Endothelial cell of umbilical vein (primary cell): ENCODE data around the gene PRMT1. TPM values are rescaled to one million over a fixed set of nuclear protein-coding genes. Genes with fewer than 3 reads are reported as not detected.

Experiments used
- BruUV-seq: library from RNA; stranded (reverse); fragments of 400-500 nt; replicated peaks from 2 replicates; lab custom pipeline; 2021; lab: Mats Ljungman, UMichigan
- CTCF ChIA-PET: fragments of 300-600, 350-600 bp; sonication (Branson Sonifier 250); formaldehyde crosslinking; loops from one replicate; lab custom pipeline; 2021; ENCODE audit warnings: antibody characterized with exemption, inconsistent platforms; lab: Charles Lee
- POLR2A ChIA-PET: fragments of 300-600, 350-600 bp; sonication (Branson Sonifier 250); formaldehyde crosslinking; loops from one replicate; lab custom pipeline; 2021; ENCODE audit warnings: antibody characterized with exemption, inconsistent platforms; lab: Charles Lee
- DNase-seq: peaks from one replicate; pipeline ENCODE4 v3.0.0-alpha.2; 2011; ENCODE audit warnings: low read depth, low spot score
- FAIRE-seq: peaks from 2 replicates; lab custom pipeline; 2011; peaks lifted over from hg19 to GRCh38; lab: Jason Lieb, UNC
- H2AFZ ChIP-seq: 2 replicates; pipeline ENCODE4 v1.6.0; 2012; ENCODE audit warnings: low read depth, low read length, control low read depth, inconsistent platforms
- H3K27ac ChIP-seq: 2 replicates; pipeline ENCODE4 v1.5.1; 2011; ENCODE audit warnings: low read depth, mild to moderate bottlenecking, control low read depth, low read length, moderate library complexity; ENCODE audit not compliant: insufficient read depth
- H3K27me3 ChIP-seq, 2 experiments: 2 replicates each; pipeline versions ENCODE4 v1.6.0 to v1.6.1; 2011; ENCODE audit warnings: low read length in 2 of 2, mixed read lengths in 1 of 2; ENCODE audit not compliant: control insufficient read depth in 2 of 2, insufficient read depth in 2 of 2
- H3K36me3 ChIP-seq, 2 experiments: 2 replicates in 1 of 2; 3 replicates in 1 of 2; pipeline ENCODE4 v1.5.1; 2011; ENCODE audit warnings: low read length in 2 of 2, mild to moderate bottlenecking in 1 of 2, moderate library complexity in 1 of 2; ENCODE audit not compliant: control insufficient read depth in 2 of 2, insufficient read depth in 2 of 2; ENCODE audit errors: extremely low read depth in 1 of 2
- H3K4me1 ChIP-seq: 3 replicates; pipeline ENCODE4 v1.5.1; 2011; ENCODE audit warnings: mild to moderate bottlenecking, low read length; ENCODE audit not compliant: control insufficient read depth, insufficient read depth; ENCODE audit errors: extremely low read depth
- H3K4me2 ChIP-seq: 2 replicates; pipeline ENCODE4 v1.6.1; 2011; ENCODE audit warnings: low read length, control low read depth, mixed read lengths; ENCODE audit not compliant: insufficient read depth
- H3K4me3 ChIP-seq, 3 experiments: fragments of 200-600 bp in 1 of 3; sonication (generic), shearing (Covaris generic) in 1 of 3; replicated peaks in 1 of 3; 2 replicates each; pipeline ENCODE4 v1.5.1; 2011 to 2016; ENCODE audit warnings: control low read depth in 3 of 3, low read length in 3 of 3, mild to moderate bottlenecking in 2 of 3, inconsistent platforms in 1 of 3, low read depth in 1 of 3, moderate library complexity in 1 of 3; ENCODE audit not compliant: insufficient read depth in 1 of 3
- H3K79me2 ChIP-seq: 2 replicates; pipeline ENCODE4 v1.6.0; 2012; ENCODE audit warnings: low read length, inconsistent platforms; ENCODE audit not compliant: control insufficient read depth, insufficient read depth
- H3K9ac ChIP-seq: replicated peaks from 2 replicates; pipeline ENCODE3; 2011; ENCODE audit warnings: low read length, control low read depth; ENCODE audit not compliant: insufficient read depth; ENCODE audit errors: extremely low read depth
- H3K9me1 ChIP-seq: replicated peaks from 3 replicates; pipeline ENCODE4 v1.6.0; 2011; ENCODE audit warnings: mild to moderate bottlenecking, low read length; ENCODE audit not compliant: control insufficient read depth, insufficient read depth; ENCODE audit errors: extremely low read depth
- H3K9me3 ChIP-seq: replicated peaks from 2 replicates; pipeline ENCODE4 v1.5.1; 2012; ENCODE audit warnings: low read length, inconsistent platforms; ENCODE audit not compliant: control insufficient read depth, insufficient read depth
- H4K20me1 ChIP-seq: replicated peaks from 2 replicates; pipeline ENCODE3; 2011; ENCODE audit warnings: mild to moderate bottlenecking, low read length; ENCODE audit not compliant: control insufficient read depth, insufficient read depth; ENCODE audit errors: extremely low read depth
- CTCF ChIP-seq, 2 donors: IDR thresholded peaks; 1 replicate in 1 of 2; 2 replicates in 1 of 2; pipeline ENCODE4 v1.5.1; 2011; ENCODE audit warnings: low read length in 2 of 2, mild to moderate bottlenecking in 2 of 2, moderate library complexity in 2 of 2, control low read depth in 1 of 2, inconsistent platforms in 1 of 2, low read depth in 1 of 2; ENCODE audit not compliant: insufficient read depth in 1 of 2; ENCODE audit errors: extremely low read depth in 1 of 2
- EZH2 ChIP-seq: IDR thresholded peaks from 2 replicates; pipeline ENCODE4 v1.6.1; 2012; ENCODE audit warnings: borderline replicate concordance, low read depth, mild to moderate bottlenecking, moderate library complexity, low read length, inconsistent platforms; ENCODE audit not compliant: severe bottlenecking
- FOS ChIP-seq: IDR thresholded peaks from 2 replicates; pipeline ENCODE4 v1.6.1; 2011; ENCODE audit warnings: mild to moderate bottlenecking, low read length, moderate library complexity, borderline replicate concordance; ENCODE audit not compliant: insufficient read depth
- GATA2 ChIP-seq: IDR thresholded peaks from 2 replicates; pipeline ENCODE4 v1.7.0; 2011; ENCODE audit warnings: low read depth, mild to moderate bottlenecking, moderate library complexity, mixed read lengths, low read length; ENCODE audit not compliant: insufficient read length, insufficient read depth
- JUN ChIP-seq: IDR thresholded peaks from 2 replicates; pipeline ENCODE4 v1.6.1; 2011; ENCODE audit warnings: borderline replicate concordance, low read depth; ENCODE audit not compliant: insufficient read length, insufficient read depth
- MYC ChIP-seq: IDR thresholded peaks from one replicate; pipeline ENCODE4 v1.6.1; 2011; ENCODE audit warnings: mild to moderate bottlenecking, low read depth, low read length
- POLR2A ChIP-seq: IDR thresholded peaks from 2 replicates; pipeline ENCODE4 v1.6.1; 2012; ENCODE audit warnings: low read depth, mild to moderate bottlenecking, control low read depth, low read length
- POLR2AphosphoS5 ChIP-seq: IDR thresholded peaks from 2 replicates; pipeline ENCODE4 v1.6.1; 2012; ENCODE audit warnings: low read depth, mild to moderate bottlenecking, control low read depth, low read length, moderate library complexity; ENCODE audit not compliant: insufficient read depth
- dilution Hi-C: fragments of 300-500 bp; cut with MboI; formaldehyde crosslinking; loops from one replicate; pipeline ENCODE4 v1.15.0; 2019; ENCODE audit warnings: low sequenced_read_pairs; ENCODE audit not compliant: extremely low pct_ligation_motif_present
- intact Hi-C: fragments of 100-400 bp; cut with micrococcal nuclease; formaldehyde crosslinking; loops from one replicate; pipeline ENCODE4 v1.10.0; 2022
- polyA plus RNA-seq, 4 experiments: library from polyadenylated mRNA; depleted of rRNA in 3 of 4; stranded (reverse) in 3 of 4; unstranded in 1 of 4; fragments of >200 nt; gene quantifications; 2 replicates each; pipeline versions ENCODE4 v1.2.1 to v1.2.3, GENCODE V29; 2011 to 2012; ENCODE audit warnings: missing spikeins in 1 of 4
- total RNA-seq: library from RNA; stranded (reverse); gene quantifications from 2 replicates; pipeline ENCODE4 v1.2.3, GENCODE V29; 2021
- TF ChIP-seq, protein P1 (sequence below): IDR thresholded peaks from 2 replicates; pipeline ENCODE4 v1.6.1; 2011; ENCODE audit not compliant: insufficient read depth, insufficient read length

Gene PRMT1
- total and polyA plus RNA-seq, 2 donors (not counting 3 experiments of a cell fraction or from before 2014, with no cell fraction given): 242 to 542 TPM

DNA sequence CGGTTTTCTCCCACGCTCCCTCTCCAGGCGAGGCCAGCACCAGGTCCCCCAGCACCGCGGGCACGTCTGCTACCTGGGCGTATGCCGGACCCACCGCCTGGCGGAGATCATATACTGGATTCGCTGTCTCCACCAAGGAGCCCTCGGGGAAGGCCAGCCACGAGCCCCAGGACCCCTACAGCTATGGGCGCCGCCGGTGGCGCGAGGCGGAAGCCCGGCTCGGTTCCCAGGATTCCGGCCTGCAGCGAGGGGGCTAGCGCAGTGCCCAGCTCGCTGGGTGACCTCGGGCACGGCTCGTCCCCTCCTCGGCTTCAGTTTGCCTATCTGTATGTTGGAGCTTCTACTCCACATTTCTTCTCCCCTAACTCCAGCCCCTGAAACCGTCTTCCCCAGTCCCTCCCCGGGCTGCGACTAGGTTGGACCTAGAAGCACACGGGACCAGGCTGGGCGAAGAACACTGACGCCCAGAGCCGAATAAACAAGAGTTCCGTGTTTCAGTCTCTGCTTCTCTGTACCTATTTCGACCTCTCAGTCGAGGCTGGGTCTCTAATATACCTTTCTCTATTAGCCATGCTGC, 13.1 kb downstream of the PRMT1 start:
- H3K27me3 ChIP-seq: no peaks in the 10 kb centered on the region
- no peaks in the 10 kb centered on the region for H3K9me3 ChIP-seq
- DNase-seq (no peak), FAIRE-seq (peak; percentile 24)
- H4K20me1 ChIP-seq: no peaks in the 10 kb centered on the region
- peak overlapping the region; percentile 7 for H3K9ac ChIP-seq
- H3K27ac ChIP-seq: no peak overlapping the region
- H3K4me3 ChIP-seq: peak overlapping the region; percentile 12 to 74 (median 56)
- H3K4me2 ChIP-seq: peak overlapping the region; percentile 65
- peaks cover 2 to 14% of the 10 kb centered on the region in 2 experiments for H3K36me3 ChIP-seq
- CTCF ChIA-PET: interaction anchor here (0.9 to 2.9 kb wide), 4 partner anchors 9 to 110 kb away, joined by 3 to 9 read pairs (median 3); partner anchors contain the start of gene NOSIP
- no peaks in the 10 kb centered on the region for H3K9me1 ChIP-seq
- dilution Hi-C loops: no loop called here
- TF ChIP-seq POLR2A (peak; percentile 25), JUN (no peak)
- POLR2A ChIA-PET: no interaction called here
- no peaks in the 10 kb centered on the region for H3K79me2 ChIP-seq
- H3K4me1 ChIP-seq: peaks cover 40% of the 10 kb centered on the region
- intact Hi-C loops: loop anchor here (2.0 kb wide), 1 partner anchor 27 kb away; no protein-coding TSS in a partner anchor
- BruUV-seq: no TSS peak
- H2AFZ ChIP-seq: peak overlapping the region; percentile 20

DNA sequence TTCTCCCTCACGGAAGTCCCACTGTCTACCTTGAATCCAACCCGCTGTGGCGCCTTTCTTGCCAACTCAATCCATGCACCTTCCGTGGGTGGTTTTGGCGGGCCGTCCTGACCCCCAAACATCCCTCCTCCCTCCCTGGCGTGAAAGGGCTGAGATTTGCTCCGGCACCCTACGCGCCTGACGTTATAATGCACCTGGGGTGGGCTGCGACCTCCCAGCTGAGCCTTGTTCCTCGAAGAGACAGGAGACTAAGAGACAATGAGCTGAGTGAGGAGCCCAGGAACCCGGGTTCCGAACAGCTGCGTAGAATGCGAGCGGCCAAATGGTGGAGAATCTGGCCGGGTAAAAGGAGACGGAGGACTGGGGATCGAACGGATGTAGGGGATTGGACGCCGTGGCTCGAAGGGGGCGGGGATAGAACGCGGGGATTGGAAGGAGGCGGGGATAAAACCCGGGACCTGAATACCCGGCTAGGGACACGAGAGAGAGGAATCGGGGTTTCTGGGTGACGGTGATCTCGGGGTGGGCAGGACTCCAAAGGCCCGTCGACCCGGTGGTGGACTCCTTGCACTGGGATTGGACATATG, 13.7 kb downstream of the PRMT1 start, which contains the start of gene CPT1C:
TSS of gene CPT1C (plus strand) at position 461 of the 587 bp plus-strand sequence. CDS start 1,137 bp downstream, outside the sequence.
- Histone ChIP-seq H3K27ac (no peak within 1 kb of the TSS), H3K9ac (peak within 1 kb of the TSS; percentile 7), H3K4me2 (peak within 1 kb of the TSS; percentile 87), H2AFZ (peak within 1 kb of the TSS; percentile 87), H3K4me1 (peaks cover 40% of the 10 kb centered on the region), H3K9me1 (no peaks in the 10 kb centered on the region), H3K36me3 (peaks cover 0 to 12% of the 10 kb centered on the region in 2 experiments), H3K9me3 (no peaks in the 10 kb centered on the region), H3K27me3 (no peaks in the 10 kb centered on the region), H3K79me2 (no peaks in the 10 kb centered on the region), H4K20me1 (no peaks in the 10 kb centered on the region), H3K4me3 (peak within 1 kb of the TSS; percentile 17 to 74 (median 59))
- TSS peak; percentile 52 for BruUV-seq
- FAIRE-seq (peak; percentile 95), DNase-seq (peak; percentile 83)
- POLR2A ChIA-PET: interaction anchor here (0.6 to 1.2 kb wide), 2 partner anchors 27 to 70 kb away, joined by 4 to 5 read pairs; no protein-coding TSS in a partner anchor
- TF ChIP-seq CTCF (IDR thresholded peaks at IDR 0.05; ENCODE audit: extremely low read depth in 1 of 2, insufficient read depth in 1 of 2, low read depth in 1 of 2, low read length in 2 of 2) (no peak), POLR2A (peak; percentile 79), MYC (no peak), GATA2 (no peak), EZH2 (no peak), JUN (no peak), FOS (no peak), POLR2AphosphoS5 (peak; percentile 62)
- TF ChIP-seq, protein P1, sequence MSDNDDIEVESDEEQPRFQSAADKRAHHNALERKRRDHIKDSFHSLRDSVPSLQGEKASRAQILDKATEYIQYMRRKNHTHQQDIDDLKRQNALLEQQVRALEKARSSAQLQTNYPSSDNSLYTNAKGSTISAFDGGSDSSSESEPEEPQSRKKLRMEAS: no peak
- intact Hi-C loops: loop anchor here (1.0 to 2.0 kb wide), 2 partner anchors 26 to 76 kb away; no protein-coding TSS in a partner anchor
- CTCF ChIA-PET: interaction anchor here (0.9 to 2.9 kb wide), 3 partner anchors 10 to 110 kb away, joined by 3 to 9 read pairs (median 3); partner anchors contain the start of gene NOSIP
- dilution Hi-C loops: no loop called here
